WI38 (cell line): ENCODE data around the gene WDR37.

Experiments used
- H3K4me3 ChIP-seq: 2 replicates; pipeline ENCODE4 v1.5.1; 2011; ENCODE audit warnings: low read depth, mild to moderate bottlenecking, control low read depth, low read length
- CTCF ChIP-seq: IDR thresholded peaks from 2 replicates; pipeline ENCODE4 v1.5.1; 2012; ENCODE audit warnings: low read depth, mild to moderate bottlenecking, control low read depth, low read length

Gene WDR37

GRCh38 chr10:1169981-1170866 is 114.0 kb downstream of the WDR37 start:
- no peak overlapping the region for H3K4me3 ChIP-seq
- no peak for TF ChIP-seq CTCF

GRCh38 chr10:1170867-1171180 is 114.6 kb downstream of the WDR37 start:
- no peak overlapping the region for H3K4me3 ChIP-seq
- TF ChIP-seq CTCF, result no peak

GRCh38 chr10:1171182-1171581 is 115.0 kb downstream of the WDR37 start:
- no peak for TF ChIP-seq CTCF
- no peak overlapping the region for H3K4me3 ChIP-seq

- TF ChIP-seq CTCF, result no peak
- no peak overlapping the region for H3K4me3 ChIP-seq
Observed at GRCh38 chr10:1171586-1171985, 115.4 kb downstream of the WDR37 start.

GRCh38 chr10:1172256-1172984 is 116.2 kb downstream of the WDR37 start:
- TF ChIP-seq CTCF, result no peak
- no peak overlapping the region for H3K4me3 ChIP-seq

GRCh38 chr10:1173091-1173490 is 116.9 kb downstream of the WDR37 start:
- TF ChIP-seq CTCF, result no peak
- no peak overlapping the region for H3K4me3 ChIP-seq

- H3K4me3 ChIP-seq, result no peak overlapping the region
- no peak for TF ChIP-seq CTCF
Observed at GRCh38 chr10:1174022-1174421, 117.8 kb downstream of the WDR37 start.
